Mucosa of rectum (tissue), 2 donors: ENCODE data around the gene GSTA3.
"Not testable (repeated sequence)": the region's sequence is repeated elsewhere in the genome, so short reads cannot be mapped to it uniquely, and the experiment has no call there.

Source experiments
- H3K27ac ChIP-seq, 2 donors: one replicate each; pipeline ENCODE4 v1.7.0; 2013; ENCODE audit warnings: inconsistent platforms in 2 of 2, low read depth in 2 of 2, low read length in 2 of 2
- H3K27me3 ChIP-seq, 2 donors: one replicate each; pipeline ENCODE4 v1.7.0; 2013; ENCODE audit warnings: low read length in 2 of 2; ENCODE audit not compliant: control insufficient read depth in 2 of 2, insufficient read depth in 2 of 2
- H3K36me3 ChIP-seq, 2 donors: one replicate each; pipeline ENCODE4 v1.7.0; 2013; ENCODE audit warnings: low read length in 2 of 2; ENCODE audit not compliant: control insufficient read depth in 2 of 2, insufficient read depth in 2 of 2
- H3K4me1 ChIP-seq, 2 donors: one replicate each; pipeline ENCODE4 v1.7.0; 2013; ENCODE audit warnings: low read length in 2 of 2, mild to moderate bottlenecking in 1 of 2; ENCODE audit not compliant: control insufficient read depth in 2 of 2, insufficient read depth in 2 of 2
- H3K4me3 ChIP-seq, 2 donors: one replicate each; pipeline ENCODE4 v1.7.0; 2013; ENCODE audit warnings: low read length in 2 of 2
- H3K9ac ChIP-seq, 2 donors: one replicate each; pipeline ENCODE4 v1.7.0; 2013; ENCODE audit warnings: low read length in 2 of 2, low read depth in 1 of 2, mild to moderate bottlenecking in 1 of 2
- H3K9me3 ChIP-seq, 2 donors: one replicate each; pipeline ENCODE4 v1.7.0; 2013; ENCODE audit warnings: low read length in 2 of 2; ENCODE audit not compliant: control insufficient read depth in 2 of 2
- donor health status: healthy.
- donor health status: Normal muscosa, but diverticular disease.

Gene GSTA3

GRCh38 chr6:52929321-52930164, 20.0 kb upstream of the GSTA3 start:
- no peak overlapping the region for H3K9ac ChIP-seq
- no peak overlapping the region for H3K4me3 ChIP-seq
- H3K27ac ChIP-seq = no peak overlapping the region
- no peaks in the 10 kb centered on the region for H3K27me3 ChIP-seq
- no peaks in the 10 kb centered on the region for H3K4me1 ChIP-seq
- H3K9me3 ChIP-seq = no peaks in the 10 kb centered on the region
- no peaks in the 10 kb centered on the region for H3K36me3 ChIP-seq

- H3K9ac ChIP-seq = no peak overlapping the region
- no peaks in the 10 kb centered on the region for H3K27me3 ChIP-seq
- no peak overlapping the region for H3K27ac ChIP-seq
- no peaks in the 10 kb centered on the region for H3K9me3 ChIP-seq
- no peaks in the 10 kb centered on the region for H3K36me3 ChIP-seq
- H3K4me3 ChIP-seq = no peak overlapping the region
- H3K4me1 ChIP-seq = no peaks in the 10 kb centered on the region
These were observed 18.0 kb upstream of the GSTA3 start for GRCh38 chr6:52927451-52927850.

GRCh38 chr6:52925919-52926792, 16.7 kb upstream of the GSTA3 start:
- Histone ChIP-seq H3K9ac (no peak overlapping the region), H3K36me3 (no peaks in the 10 kb centered on the region), H3K9me3 (no peaks in the 10 kb centered on the region), H3K27ac (no peak overlapping the region), H3K4me3 (no peak overlapping the region), H3K4me1 (no peaks in the 10 kb centered on the region), H3K27me3 (no peaks in the 10 kb centered on the region)

- Histone ChIP-seq H3K27ac (no peak overlapping the region), H3K4me3 (no peak overlapping the region), H3K27me3 (no peaks in the 10 kb centered on the region), H3K4me1 (no peaks in the 10 kb centered on the region), H3K36me3 (no peaks in the 10 kb centered on the region), H3K9me3 (no peaks in the 10 kb centered on the region), H3K9ac (no peak overlapping the region)
These were observed 15.5 kb upstream of the GSTA3 start for GRCh38 chr6:52925042-52925441.

- H3K9ac ChIP-seq, H3K4me3 ChIP-seq, H3K27ac ChIP-seq, H3K36me3 ChIP-seq, H3K4me1 ChIP-seq, H3K27me3 ChIP-seq, H3K9me3 ChIP-seq: not testable (repeated sequence)
These were observed 14.2 kb upstream of the GSTA3 start for GRCh38 chr6:52923689-52924088.

GRCh38 chr6:52922161-52922560, 12.7 kb upstream of the GSTA3 start:
- Histone ChIP-seq H3K9me3 (no peaks in the 10 kb centered on the region), H3K4me1 (peaks cover 0 to 2% of the 10 kb centered on the region in 2 donors), H3K27ac (no peak overlapping the region), H3K9ac (no peak overlapping the region), H3K36me3 (no peaks in the 10 kb centered on the region), H3K4me3 (no peak overlapping the region), H3K27me3 (no peaks in the 10 kb centered on the region)

GRCh38 chr6:52921743-52922142, 12.2 kb upstream of the GSTA3 start:
- Histone ChIP-seq H3K4me1 (peaks cover 0 to 2% of the 10 kb centered on the region in 2 donors), H3K4me3 (no peak overlapping the region), H3K9ac (no peak overlapping the region), H3K27me3 (no peaks in the 10 kb centered on the region), H3K27ac (no peak overlapping the region), H3K36me3 (no peaks in the 10 kb centered on the region), H3K9me3 (no peaks in the 10 kb centered on the region)

GRCh38 chr6:52919511-52919910, 10.0 kb upstream of the GSTA3 start:
- H3K36me3 ChIP-seq, H3K4me3 ChIP-seq, H3K4me1 ChIP-seq, H3K9ac ChIP-seq, H3K9me3 ChIP-seq, H3K27me3 ChIP-seq, H3K27ac ChIP-seq: not testable (repeated sequence)

GRCh38 chr6:52918771-52919170, 9.3 kb upstream of the GSTA3 start:
- not testable (repeated sequence) for H3K27me3 ChIP-seq, H3K4me1 ChIP-seq, H3K9ac ChIP-seq, H3K36me3 ChIP-seq, H3K9me3 ChIP-seq, H3K27ac ChIP-seq, H3K4me3 ChIP-seq

- H3K9me3 ChIP-seq, H3K36me3 ChIP-seq, H3K4me3 ChIP-seq, H3K4me1 ChIP-seq, H3K27me3 ChIP-seq, H3K27ac ChIP-seq, H3K9ac ChIP-seq: not testable (repeated sequence)
These were observed 8.7 kb upstream of the GSTA3 start for GRCh38 chr6:52918027-52918686.
